ENCODE measurements around the gene DLG5. TPM values are rescaled to one million over a fixed set of nuclear protein-coding genes. Genes with fewer than 3 reads are reported as not detected.

The DLG5 gene
- total and polyA plus RNA-seq, 10 of the 15 experiments (the other 5 are each of a cell fraction or from before 2014, with no cell fraction given): 0.18 to 6.6 (median 2.7) TPM

DNA sequence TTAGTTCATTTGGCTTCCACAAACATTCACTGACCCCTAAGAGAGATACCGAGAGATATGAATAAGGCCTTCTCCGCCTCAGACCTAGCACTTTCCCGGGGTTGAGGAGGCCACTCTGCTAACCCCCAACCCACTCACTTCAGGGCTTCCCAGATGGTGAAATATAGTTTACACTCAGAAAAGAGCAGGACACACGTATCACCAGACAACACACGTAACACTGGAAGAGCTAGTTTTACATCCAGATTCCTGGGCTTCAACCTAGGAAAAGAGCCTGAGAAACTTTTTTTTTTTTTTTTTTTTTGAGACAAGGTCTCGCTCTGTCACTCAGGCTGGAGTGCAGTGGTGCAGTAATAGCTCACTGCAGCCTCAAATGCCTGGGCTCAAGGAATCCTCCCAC lies 15.2 kb upstream of the DLG5 start:
- 59% methylated on average over 5 of the region's 6 CpGs for WGBS (ENCODE audit: insufficient coverage, insufficient replicate concordance, low lambda C conversion rate, missing lambda C conversion rate)
- CTCF ChIA-PET: interaction anchor here (0.6 kb wide), 1 partner anchor 27 kb away, joined by 3 read pairs; no protein-coding TSS in a partner anchor
- no peak for FAIRE-seq

DNA sequence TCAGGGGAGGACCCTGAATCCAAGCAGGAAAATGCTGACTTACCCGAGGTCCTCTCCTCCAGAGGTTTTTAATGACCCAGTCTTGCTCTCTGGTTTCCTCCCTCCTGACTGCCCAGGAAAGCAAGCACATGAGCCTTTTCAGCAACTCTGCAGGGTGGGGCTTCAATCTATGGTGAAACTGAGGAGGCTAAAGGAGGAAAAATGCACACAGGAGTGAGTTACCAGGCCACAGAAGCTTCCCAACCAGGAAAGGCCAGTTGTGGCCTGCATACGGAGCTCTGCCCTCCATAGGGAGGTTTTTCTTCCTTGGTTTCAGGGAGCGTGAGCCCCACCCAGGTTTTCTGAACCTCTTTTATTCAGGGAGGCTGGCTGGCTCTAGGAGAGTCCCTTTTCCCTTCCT lies 14.1 kb upstream of the DLG5 start:
- Histone ChIP-seq H2AFZ (ENCODE audit: control insufficient read depth, low read depth, low read length) (no peak overlapping the region), H3K9ac (ENCODE audit: control insufficient read depth, insufficient read depth, low read length) (no peak overlapping the region), H3K4me3 (no peak overlapping the region), H3K9me3 (replicated peaks; ENCODE audit: control insufficient read depth, insufficient read depth, low read length) (no peaks in the 10 kb centered on the region), H3K27ac (ENCODE audit: control insufficient read depth, insufficient read depth) (no peak overlapping the region), H3K79me2 (ENCODE audit: control insufficient read depth, insufficient read depth, low read length) (no peaks in the 10 kb centered on the region), H4K20me1 (ENCODE audit: control insufficient read depth, insufficient read depth) (no peaks in the 10 kb centered on the region), H3K4me1 (ENCODE audit: control insufficient read depth, insufficient read depth, low read length) (no peaks in the 10 kb centered on the region), H3K27me3 (replicated peaks in 1 of 2; ENCODE audit: control insufficient read depth in 2 of 2, insufficient read depth in 2 of 2, low read length in 1 of 2) (no peaks in the 10 kb centered on the region), H3K36me3 (ENCODE audit: control insufficient read depth in 2 of 2, insufficient read depth in 2 of 2, low read length in 1 of 2) (no peaks in the 10 kb centered on the region), H3K4me2 (ENCODE audit: control insufficient read depth, insufficient read depth) (no peak overlapping the region)
- ChIA-PET POLR2A (no interaction called here), RAD21 (ENCODE audit: unreplicated experiment) (no interaction called here), CTCF (interaction anchor here (1.3 kb wide), 1 partner anchor 94 kb away, joined by 4 read pairs; no protein-coding TSS in a partner anchor), SMC1A (ENCODE audit: uncharacterized antibody, unreplicated experiment) (no interaction called here)
- ATAC-seq (no peak), FAIRE-seq (no peak), DNase-seq (ENCODE audit: low read depth, low spot score) (no peak)
- BruUV-seq (replicated peaks): no TSS peak
- in situ Hi-C loops (cut with MboI): no loop called here
- intact Hi-C loops (cut with micrococcal nuclease; ENCODE audit: unreplicated experiment): no loop called here
- 8% methylated on average over 3 of the region's 3 CpGs for WGBS (ENCODE audit: insufficient coverage, insufficient replicate concordance, low lambda C conversion rate, missing lambda C conversion rate)
- TF ChIP-seq CEBPB (IDR thresholded peaks at IDR 0.05; ENCODE audit: borderline replicate concordance in 1 of 2, low read depth in 2 of 2, low read length in 2 of 2) (no peak), SRF (IDR thresholded peaks at IDR 0.05; ENCODE audit: low read depth in 2 of 2, low read length in 2 of 2) (no peak), ZBED1 (IDR thresholded peaks at IDR 0.05; ENCODE audit: borderline replicate concordance) (no peak), MYC (IDR thresholded peaks at IDR 0.05; ENCODE audit: insufficient read depth, insufficient read length, insufficient replicate concordance, low read length, severe bottlenecking) (no peak), TARDBP (IDR thresholded peaks at IDR 0.05; ENCODE audit: borderline replicate concordance) (no peak), GATAD2B (conservative IDR thresholded peaks at IDR 0.05; ENCODE audit: low read depth) (no peak)
- TF ChIP-seq, protein P1, sequence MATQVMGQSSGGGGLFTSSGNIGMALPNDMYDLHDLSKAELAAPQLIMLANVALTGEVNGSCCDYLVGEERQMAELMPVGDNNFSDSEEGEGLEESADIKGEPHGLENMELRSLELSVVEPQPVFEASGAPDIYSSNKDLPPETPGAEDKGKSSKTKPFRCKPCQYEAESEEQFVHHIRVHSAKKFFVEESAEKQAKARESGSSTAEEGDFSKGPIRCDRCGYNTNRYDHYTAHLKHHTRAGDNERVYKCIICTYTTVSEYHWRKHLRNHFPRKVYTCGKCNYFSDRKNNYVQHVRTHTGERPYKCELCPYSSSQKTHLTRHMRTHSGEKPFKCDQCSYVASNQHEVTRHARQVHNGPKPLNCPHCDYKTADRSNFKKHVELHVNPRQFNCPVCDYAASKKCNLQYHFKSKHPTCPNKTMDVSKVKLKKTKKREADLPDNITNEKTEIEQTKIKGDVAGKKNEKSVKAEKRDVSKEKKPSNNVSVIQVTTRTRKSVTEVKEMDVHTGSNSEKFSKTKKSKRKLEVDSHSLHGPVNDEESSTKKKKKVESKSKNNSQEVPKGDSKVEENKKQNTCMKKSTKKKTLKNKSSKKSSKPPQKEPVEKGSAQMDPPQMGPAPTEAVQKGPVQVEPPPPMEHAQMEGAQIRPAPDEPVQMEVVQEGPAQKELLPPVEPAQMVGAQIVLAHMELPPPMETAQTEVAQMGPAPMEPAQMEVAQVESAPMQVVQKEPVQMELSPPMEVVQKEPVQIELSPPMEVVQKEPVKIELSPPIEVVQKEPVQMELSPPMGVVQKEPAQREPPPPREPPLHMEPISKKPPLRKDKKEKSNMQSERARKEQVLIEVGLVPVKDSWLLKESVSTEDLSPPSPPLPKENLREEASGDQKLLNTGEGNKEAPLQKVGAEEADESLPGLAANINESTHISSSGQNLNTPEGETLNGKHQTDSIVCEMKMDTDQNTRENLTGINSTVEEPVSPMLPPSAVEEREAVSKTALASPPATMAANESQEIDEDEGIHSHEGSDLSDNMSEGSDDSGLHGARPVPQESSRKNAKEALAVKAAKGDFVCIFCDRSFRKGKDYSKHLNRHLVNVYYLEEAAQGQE (IDR thresholded peaks at IDR 0.05; ENCODE audit: low read depth, low read length): no peak
- TF ChIP-seq, protein P2, sequence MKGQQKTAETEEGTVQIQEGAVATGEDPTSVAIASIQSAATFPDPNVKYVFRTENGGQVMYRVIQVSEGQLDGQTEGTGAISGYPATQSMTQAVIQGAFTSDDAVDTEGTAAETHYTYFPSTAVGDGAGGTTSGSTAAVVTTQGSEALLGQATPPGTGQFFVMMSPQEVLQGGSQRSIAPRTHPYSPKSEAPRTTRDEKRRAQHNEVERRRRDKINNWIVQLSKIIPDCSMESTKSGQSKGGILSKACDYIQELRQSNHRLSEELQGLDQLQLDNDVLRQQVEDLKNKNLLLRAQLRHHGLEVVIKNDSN (IDR thresholded peaks at IDR 0.05; ENCODE audit: borderline replicate concordance, extremely low read length, insufficient read depth, low read depth, low read length): no peak

More for the DNA sequence above, 15.2 kb upstream of the DLG5 start:
- no peak for DNase-seq (ENCODE audit: low read depth, low spot score)
- no peak overlapping the region for H3K4me2 ChIP-seq (ENCODE audit: control insufficient read depth, insufficient read depth)
- POLR2A ChIA-PET: no interaction called here
- ATAC-seq: no peak
- H2AFZ ChIP-seq (ENCODE audit: control insufficient read depth, low read depth, low read length): no peak overlapping the region
- intact Hi-C loops (cut with micrococcal nuclease; ENCODE audit: unreplicated experiment): no loop called here
- H3K27ac ChIP-seq (ENCODE audit: control insufficient read depth, insufficient read depth): no peak overlapping the region
- in situ Hi-C loops (cut with MboI): no loop called here
- no TSS peak for BruUV-seq (replicated peaks)
- no peaks in the 10 kb centered on the region for H4K20me1 ChIP-seq (ENCODE audit: control insufficient read depth, insufficient read depth)
- SMC1A ChIA-PET (ENCODE audit: uncharacterized antibody, unreplicated experiment): interaction anchor here (0.6 to 0.7 kb wide), 2 partner anchors 390 to 776 kb away, joined by 3 to 4 read pairs; no protein-coding TSS in a partner anchor
- H3K79me2 ChIP-seq (ENCODE audit: control insufficient read depth, insufficient read depth, low read length): no peaks in the 10 kb centered on the region
- RAD21 ChIA-PET (ENCODE audit: unreplicated experiment): no interaction called here
- no peaks in the 10 kb centered on the region for H3K36me3 ChIP-seq (ENCODE audit: control insufficient read depth in 2 of 2, insufficient read depth in 2 of 2, low read length in 1 of 2)
- no peak overlapping the region for H3K9ac ChIP-seq (ENCODE audit: control insufficient read depth, insufficient read depth, low read length)
- H3K27me3 ChIP-seq (replicated peaks in 1 of 2; ENCODE audit: control insufficient read depth in 2 of 2, insufficient read depth in 2 of 2, low read length in 1 of 2): no peaks in the 10 kb centered on the region
- no peak overlapping the region for H3K4me3 ChIP-seq
- H3K9me3 ChIP-seq (replicated peaks; ENCODE audit: control insufficient read depth, insufficient read depth, low read length): no peaks in the 10 kb centered on the region
- TF ChIP-seq, protein P3, sequence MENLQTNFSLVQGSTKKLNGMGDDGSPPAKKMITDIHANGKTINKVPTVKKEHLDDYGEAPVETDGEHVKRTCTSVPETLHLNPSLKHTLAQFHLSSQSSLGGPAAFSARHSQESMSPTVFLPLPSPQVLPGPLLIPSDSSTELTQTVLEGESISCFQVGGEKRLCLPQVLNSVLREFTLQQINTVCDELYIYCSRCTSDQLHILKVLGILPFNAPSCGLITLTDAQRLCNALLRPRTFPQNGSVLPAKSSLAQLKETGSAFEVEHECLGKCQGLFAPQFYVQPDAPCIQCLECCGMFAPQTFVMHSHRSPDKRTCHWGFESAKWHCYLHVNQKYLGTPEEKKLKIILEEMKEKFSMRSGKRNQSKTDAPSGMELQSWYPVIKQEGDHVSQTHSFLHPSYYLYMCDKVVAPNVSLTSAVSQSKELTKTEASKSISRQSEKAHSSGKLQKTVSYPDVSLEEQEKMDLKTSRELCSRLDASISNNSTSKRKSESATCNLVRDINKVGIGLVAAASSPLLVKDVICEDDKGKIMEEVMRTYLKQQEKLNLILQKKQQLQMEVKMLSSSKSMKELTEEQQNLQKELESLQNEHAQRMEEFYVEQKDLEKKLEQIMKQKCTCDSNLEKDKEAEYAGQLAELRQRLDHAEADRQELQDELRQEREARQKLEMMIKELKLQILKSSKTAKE (IDR thresholded peaks at IDR 0.05; ENCODE audit: low read depth, poor library complexity, severe bottlenecking): no peak
- no peaks in the 10 kb centered on the region for H3K4me1 ChIP-seq (ENCODE audit: control insufficient read depth, insufficient read depth, low read length)
